GM21367 (cell line): Measurements from ENCODE around the gene GMDS.

Source experiments
- ATAC-seq: cut with Tn5 transposase; IDR thresholded peaks from one replicate; pipeline ENCODE4 v1.9.1; 2021; ENCODE audit not compliant: unreplicated experiment

Gene GMDS

GRCh38 chr6:1584996-1585668, 660.3 kb downstream of the GMDS start:
- ATAC-seq: no peak

GRCh38 chr6:1584146-1584545, 661.3 kb downstream of the GMDS start:
- ATAC-seq: no peak

GRCh38 chr6:1581120-1581991, 664.0 kb downstream of the GMDS start:
- no peak for ATAC-seq

GRCh38 chr6:1580585-1580984, 664.8 kb downstream of the GMDS start:
- no peak for ATAC-seq

- ATAC-seq: no peak
Observed at GRCh38 chr6:1580109-1580508, 665.3 kb downstream of the GMDS start.

GRCh38 chr6:1579096-1579495, 666.3 kb downstream of the GMDS start:
- no peak for ATAC-seq

GRCh38 chr6:1577896-1578745, 667.3 kb downstream of the GMDS start:
- no peak for ATAC-seq

GRCh38 chr6:1577146-1577680, 668.2 kb downstream of the GMDS start:
- ATAC-seq: no peak

- ATAC-seq: no peak
Observed at GRCh38 chr6:1576711-1577110, 668.7 kb downstream of the GMDS start.

GRCh38 chr6:1576166-1576565, 669.2 kb downstream of the GMDS start:
- ATAC-seq: no peak

GRCh38 chr6:1575210-1576041, 670.0 kb downstream of the GMDS start:
- ATAC-seq: no peak

- ATAC-seq: no peak
Observed at GRCh38 chr6:1574890-1575209, 670.6 kb downstream of the GMDS start.

- no peak for ATAC-seq
Observed at GRCh38 chr6:1574083-1574761, 671.2 kb downstream of the GMDS start.
